Gastroesophageal sphincter (tissue), 3 donors: Measurements from ENCODE around the gene ERAL1.

Source experiments
- EP300 ChIP-seq: sonication (generic); formaldehyde crosslinking; IDR thresholded peaks from one replicate; pipeline ENCODE4 v1.6.1; 2017; ENCODE audit warnings: antibody characterized with exemption, mild to moderate bottlenecking
- POLR2A ChIP-seq, 2 donors: fragments of 450-650 bp; IDR thresholded peaks; one replicate each; pipeline ENCODE4 v1.6.1; 2017; ENCODE audit warnings: antibody characterized with exemption in 2 of 2, mild to moderate bottlenecking in 2 of 2, moderate library complexity in 1 of 2
- TF ChIP-seq, protein P1 (sequence below), 4 experiments: fragments of 200-600 bp in 2 of 4; fragments of 450-650 bp in 2 of 4; sonication (generic) in 1 of 4; IDR thresholded peaks; one replicate each; pipeline ENCODE4 v1.5.1; 2017 to 2019; ENCODE audit warnings: antibody characterized with exemption in 4 of 4, mild to moderate bottlenecking in 2 of 4, moderate library complexity in 2 of 4

DNA sequence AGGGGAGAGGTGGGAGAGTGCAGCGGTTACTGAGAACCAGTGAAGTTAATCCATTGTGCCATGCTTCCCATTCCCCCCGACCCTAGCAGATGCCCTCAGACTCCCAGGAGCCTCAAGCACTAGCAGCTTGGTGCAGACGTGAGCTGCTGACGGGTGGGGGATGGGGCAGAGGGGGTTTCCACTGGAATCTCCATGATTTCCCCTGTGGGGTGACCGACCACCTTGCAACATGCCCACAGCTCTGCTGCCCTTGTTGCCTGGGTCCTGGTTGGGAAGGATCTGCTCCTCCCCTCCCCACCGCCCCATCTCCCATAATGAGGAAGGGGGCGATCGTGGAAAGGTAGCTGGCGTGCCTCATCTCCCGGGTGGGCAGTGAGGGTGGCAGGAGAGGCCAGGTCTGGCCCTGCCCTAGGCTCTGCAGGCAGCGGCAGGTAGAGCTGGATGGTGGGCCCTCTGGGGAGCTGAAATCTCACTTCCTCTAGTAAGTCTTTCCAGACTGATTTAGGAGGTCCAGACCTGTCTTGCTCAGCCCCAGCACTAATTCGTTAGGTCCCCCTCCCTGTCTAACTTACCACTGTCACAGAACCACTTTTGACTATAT lies 33.2 kb downstream of the ERAL1 start:
- TF ChIP-seq POLR2A (IDR thresholded peaks at IDR 0.05): no peak
- no peak for TF ChIP-seq EP300
- TF ChIP-seq, protein P1, sequence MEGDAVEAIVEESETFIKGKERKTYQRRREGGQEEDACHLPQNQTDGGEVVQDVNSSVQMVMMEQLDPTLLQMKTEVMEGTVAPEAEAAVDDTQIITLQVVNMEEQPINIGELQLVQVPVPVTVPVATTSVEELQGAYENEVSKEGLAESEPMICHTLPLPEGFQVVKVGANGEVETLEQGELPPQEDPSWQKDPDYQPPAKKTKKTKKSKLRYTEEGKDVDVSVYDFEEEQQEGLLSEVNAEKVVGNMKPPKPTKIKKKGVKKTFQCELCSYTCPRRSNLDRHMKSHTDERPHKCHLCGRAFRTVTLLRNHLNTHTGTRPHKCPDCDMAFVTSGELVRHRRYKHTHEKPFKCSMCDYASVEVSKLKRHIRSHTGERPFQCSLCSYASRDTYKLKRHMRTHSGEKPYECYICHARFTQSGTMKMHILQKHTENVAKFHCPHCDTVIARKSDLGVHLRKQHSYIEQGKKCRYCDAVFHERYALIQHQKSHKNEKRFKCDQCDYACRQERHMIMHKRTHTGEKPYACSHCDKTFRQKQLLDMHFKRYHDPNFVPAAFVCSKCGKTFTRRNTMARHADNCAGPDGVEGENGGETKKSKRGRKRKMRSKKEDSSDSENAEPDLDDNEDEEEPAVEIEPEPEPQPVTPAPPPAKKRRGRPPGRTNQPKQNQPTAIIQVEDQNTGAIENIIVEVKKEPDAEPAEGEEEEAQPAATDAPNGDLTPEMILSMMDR (IDR thresholded peaks at IDR 0.05): no peak
